Measurements from ENCODE around the gene SIGLEC11.
"Not testable (repeated sequence)": the region's sequence is repeated elsewhere in the genome, so short reads cannot be mapped to it uniquely, and the experiment has no call there.

Gene SIGLEC11

DNA sequence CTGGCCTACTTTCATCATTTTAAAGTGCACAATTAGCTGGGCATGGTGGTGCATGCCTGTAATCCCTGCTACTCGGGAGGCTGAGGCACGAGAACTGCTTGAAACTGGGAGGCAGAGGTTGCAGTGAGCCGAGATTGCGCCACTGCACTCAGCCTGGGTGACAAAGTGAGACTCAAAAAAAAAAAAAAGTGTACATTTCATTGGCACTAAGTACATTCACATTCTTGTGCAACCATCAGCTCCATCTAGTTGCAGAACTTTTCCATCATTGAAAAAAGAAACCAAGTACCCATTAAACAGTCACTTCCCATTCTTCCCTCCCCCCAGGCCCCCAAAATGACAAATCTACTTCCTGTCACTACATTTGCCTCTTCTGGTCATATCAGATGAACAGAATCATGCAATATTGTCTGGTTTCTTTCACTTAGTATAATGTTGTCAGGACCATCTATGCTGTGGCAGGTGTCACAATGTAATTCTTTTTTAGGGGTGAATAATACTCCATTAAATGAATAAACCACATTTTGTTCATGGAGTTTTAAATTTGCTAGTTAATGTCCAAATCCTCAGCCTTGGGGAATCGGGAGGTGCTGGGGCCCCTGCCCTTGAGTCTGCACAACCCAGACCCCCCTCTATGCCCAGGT lies 7.4 kb upstream of the SIGLEC11 start:
- Histone ChIP-seq H3K27me3 (peaks cover 6% of the 10 kb centered on the region), H3K4me1 (no peaks in the 10 kb centered on the region), H3K4me3 (ENCODE audit: low read depth, low read length) (no peak overlapping the region), H3K9me3 (no peaks in the 10 kb centered on the region), H3K36me3 (no peaks in the 10 kb centered on the region)
- TF ChIP-seq, protein P1, sequence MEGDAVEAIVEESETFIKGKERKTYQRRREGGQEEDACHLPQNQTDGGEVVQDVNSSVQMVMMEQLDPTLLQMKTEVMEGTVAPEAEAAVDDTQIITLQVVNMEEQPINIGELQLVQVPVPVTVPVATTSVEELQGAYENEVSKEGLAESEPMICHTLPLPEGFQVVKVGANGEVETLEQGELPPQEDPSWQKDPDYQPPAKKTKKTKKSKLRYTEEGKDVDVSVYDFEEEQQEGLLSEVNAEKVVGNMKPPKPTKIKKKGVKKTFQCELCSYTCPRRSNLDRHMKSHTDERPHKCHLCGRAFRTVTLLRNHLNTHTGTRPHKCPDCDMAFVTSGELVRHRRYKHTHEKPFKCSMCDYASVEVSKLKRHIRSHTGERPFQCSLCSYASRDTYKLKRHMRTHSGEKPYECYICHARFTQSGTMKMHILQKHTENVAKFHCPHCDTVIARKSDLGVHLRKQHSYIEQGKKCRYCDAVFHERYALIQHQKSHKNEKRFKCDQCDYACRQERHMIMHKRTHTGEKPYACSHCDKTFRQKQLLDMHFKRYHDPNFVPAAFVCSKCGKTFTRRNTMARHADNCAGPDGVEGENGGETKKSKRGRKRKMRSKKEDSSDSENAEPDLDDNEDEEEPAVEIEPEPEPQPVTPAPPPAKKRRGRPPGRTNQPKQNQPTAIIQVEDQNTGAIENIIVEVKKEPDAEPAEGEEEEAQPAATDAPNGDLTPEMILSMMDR (IDR thresholded peaks at IDR 0.05; ENCODE audit: low read depth, low read length) = no peak
- DNase-seq = no peak

DNA sequence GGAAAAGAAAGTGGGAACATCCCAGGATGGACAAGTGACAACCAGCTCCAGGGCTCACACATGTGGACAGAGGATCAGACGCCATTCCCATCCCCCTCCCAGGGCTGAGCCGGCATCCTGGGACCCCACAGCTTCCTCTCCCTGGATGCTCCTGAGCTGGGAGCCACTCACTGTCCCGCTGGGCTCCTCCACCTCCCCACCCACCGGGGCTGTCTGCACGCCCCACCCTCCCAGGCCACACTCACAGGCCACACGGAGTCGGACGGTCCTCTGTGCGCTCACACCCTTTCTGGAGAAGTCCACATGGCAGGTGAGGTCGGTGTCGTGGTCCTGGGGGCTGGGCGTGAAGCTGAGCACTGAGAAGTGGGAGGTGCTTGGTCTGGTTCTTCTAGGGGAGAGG lies 1.1 kb downstream of the SIGLEC11 start:
- H3K4me1 ChIP-seq; H3K9me3 ChIP-seq; H3K4me3 ChIP-seq (ENCODE audit: low read depth, low read length); DNase-seq; H3K36me3 ChIP-seq; H3K27me3 ChIP-seq: not testable (repeated sequence)

DNA sequence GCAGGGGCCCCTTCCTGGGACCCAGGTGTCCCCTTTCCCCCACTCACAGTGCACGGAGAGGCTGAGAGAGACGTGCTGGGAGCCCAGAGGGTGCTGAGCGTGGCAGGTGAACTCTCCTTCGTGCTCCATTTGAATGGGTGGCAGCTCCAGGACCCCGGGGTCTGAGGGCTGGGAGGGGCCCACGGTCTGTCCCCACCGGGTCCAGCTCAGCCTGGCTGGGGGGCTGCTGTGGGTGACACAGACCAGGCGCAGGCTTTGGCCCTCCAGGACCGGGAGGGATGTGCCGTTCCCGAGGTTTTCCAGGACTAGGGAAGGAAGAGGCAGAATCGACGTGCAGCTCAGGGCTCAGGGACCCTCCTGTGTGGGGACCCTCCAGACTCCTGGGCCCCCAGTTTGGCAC lies 2.4 kb downstream of the SIGLEC11 start:
- not testable (repeated sequence) for H3K36me3 ChIP-seq; H3K4me3 ChIP-seq (ENCODE audit: low read depth, low read length); H3K9me3 ChIP-seq; DNase-seq; H3K4me1 ChIP-seq; H3K27me3 ChIP-seq

DNA sequence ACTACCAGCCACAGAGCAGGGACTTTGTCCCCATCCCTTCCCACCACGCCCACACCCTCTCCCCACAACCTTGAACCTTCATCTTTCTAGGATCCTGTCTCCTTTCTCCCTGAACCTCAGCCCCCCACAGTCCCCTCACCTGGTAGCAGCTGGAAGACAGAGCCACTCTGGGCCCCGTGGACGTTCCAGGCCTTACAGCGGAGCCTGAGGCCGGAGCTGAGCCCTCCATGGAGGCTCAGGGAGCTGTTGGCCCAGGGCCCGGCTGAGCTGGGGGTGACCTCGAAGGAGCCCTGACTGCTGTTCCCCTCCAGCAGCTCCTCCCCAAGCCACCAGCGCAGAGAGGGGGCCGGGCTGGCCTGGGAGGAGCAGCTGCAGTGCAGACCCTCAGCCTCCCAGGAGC lies 2.8 kb downstream of the SIGLEC11 start:
- not testable (repeated sequence) for H3K36me3 ChIP-seq; H3K9me3 ChIP-seq; DNase-seq; H3K4me3 ChIP-seq (ENCODE audit: low read depth, low read length); H3K27me3 ChIP-seq; H3K4me1 ChIP-seq

DNA sequence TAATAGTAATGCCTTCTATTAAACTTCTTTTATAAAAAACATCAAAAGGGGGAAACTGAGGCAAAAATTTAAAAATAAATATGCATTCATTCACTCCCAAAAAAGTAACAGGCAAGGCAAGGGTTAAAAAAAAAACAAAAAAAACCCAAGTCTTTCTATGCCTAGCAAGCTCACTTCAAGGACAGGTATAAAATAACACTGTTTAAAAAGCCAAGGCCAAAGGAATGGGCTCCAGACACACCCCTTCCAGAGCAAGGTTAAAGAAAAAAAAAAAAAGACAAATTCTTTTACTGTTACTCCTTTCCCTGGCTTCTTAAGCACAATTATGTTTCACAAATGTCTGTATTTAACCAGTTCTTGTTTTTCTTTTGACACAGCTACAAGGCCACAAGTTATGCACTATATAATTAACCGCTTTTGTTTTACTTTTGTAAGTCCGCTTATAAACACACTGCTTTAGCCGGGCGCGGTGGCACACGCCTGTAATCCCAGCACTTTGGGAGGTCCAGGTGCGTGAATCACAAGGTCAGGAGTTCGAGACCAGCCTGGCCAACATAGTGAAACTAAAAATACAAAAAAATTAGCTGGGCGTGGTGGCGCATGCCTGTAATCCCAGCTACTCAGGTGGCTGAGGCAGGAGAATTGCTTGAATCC lies 3.6 kb downstream of the SIGLEC11 start:
- Histone ChIP-seq H3K27me3 (0 out of 2 replicates have a peak, but pooled peaks cover 4% of the 10 kb centered on the region), H3K36me3 (no peaks in the 10 kb centered on the region), H3K9me3 (no peaks in the 10 kb centered on the region), H3K4me3 (ENCODE audit: low read depth, low read length) (no peak overlapping the region), H3K4me1 (no peaks in the 10 kb centered on the region)
- TF ChIP-seq, protein P1 (IDR thresholded peaks at IDR 0.05; ENCODE audit: low read depth, low read length) = no peak
- DNase-seq = no peak

DNA sequence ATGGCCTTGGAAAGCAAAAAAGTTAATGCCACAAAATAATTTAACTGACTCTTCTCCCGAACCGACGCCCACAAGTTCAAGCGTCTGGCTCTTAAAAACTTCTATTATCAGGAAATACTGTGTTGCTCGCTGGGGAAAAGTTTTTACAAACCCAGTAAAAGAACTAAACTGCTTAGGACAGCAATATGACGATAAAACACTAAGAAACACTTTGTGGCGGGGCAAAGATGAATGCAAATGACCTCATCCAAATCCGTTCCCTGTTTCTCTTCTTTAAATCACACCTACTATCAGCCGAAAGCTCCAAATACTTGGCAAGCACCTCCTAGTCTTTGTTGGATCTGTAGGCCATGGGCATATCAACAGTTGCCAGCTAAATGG lies 4.9 kb downstream of the SIGLEC11 start:
- no peak overlapping the region for H3K4me3 ChIP-seq (ENCODE audit: low read depth, low read length)
- no peaks in the 10 kb centered on the region for H3K9me3 ChIP-seq
- no peaks in the 10 kb centered on the region for H3K4me1 ChIP-seq
- no peaks in the 10 kb centered on the region for H3K36me3 ChIP-seq
- TF ChIP-seq, protein P1 (IDR thresholded peaks at IDR 0.05; ENCODE audit: low read depth, low read length) = no peak
- DNase-seq = no peak
- 0 out of 2 replicates have a peak, but pooled peaks cover 4% of the 10 kb centered on the region for H3K27me3 ChIP-seq

DNA sequence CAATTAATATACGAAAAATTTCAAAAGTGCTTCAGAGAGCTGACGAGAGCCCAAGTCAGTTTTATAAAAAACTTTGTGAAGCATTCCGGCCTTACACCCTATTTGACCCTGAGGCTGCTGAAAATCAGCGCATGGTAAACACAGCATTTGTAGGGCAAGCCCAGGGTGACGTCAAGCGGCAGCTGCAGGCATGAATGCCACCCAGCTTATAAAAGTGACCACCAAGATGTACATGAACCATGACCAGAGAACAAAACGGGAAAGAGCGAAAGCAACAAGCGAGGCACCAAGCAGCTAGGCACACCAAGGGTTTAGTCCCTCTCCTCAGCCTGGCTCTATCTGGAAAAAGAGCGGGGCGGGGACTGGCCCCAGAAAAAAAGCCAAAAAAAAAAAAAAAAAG lies 6.0 kb downstream of the SIGLEC11 start:
- H3K4me3 ChIP-seq (ENCODE audit: low read depth, low read length) = no peak overlapping the region
- 0 out of 2 replicates have a peak, but pooled peaks cover 4% of the 10 kb centered on the region for H3K27me3 ChIP-seq

More for the DNA sequence above, 6.0 kb downstream of the SIGLEC11 start:
- Histone ChIP-seq H3K4me1 (no peaks in the 10 kb centered on the region), H3K9me3 (no peaks in the 10 kb centered on the region), H3K36me3 (no peaks in the 10 kb centered on the region)
- DNase-seq = no peak
- TF ChIP-seq, protein P1 (IDR thresholded peaks at IDR 0.05; ENCODE audit: low read depth, low read length) = no peak

Measured in BE2C (cell line).